T-cell (primary cell): Measurements from ENCODE around the gene CYP27B1. TPM values are rescaled to one million over a fixed set of nuclear protein-coding genes. Genes with fewer than 3 reads are reported as not detected.

Experiments used
- ATAC-seq, 4 experiments: fragments of 200-7000 bp in 3 of 4; fragments of 150-1000 bp in 1 of 4; cut with Tn5 transposase; replicated peaks in 1 of 4; 1 replicate in 3 of 4; 2 replicates in 1 of 4; pipeline ENCODE4 v1.10.0; 2021; ENCODE audit warnings: moderate library complexity in 3 of 4, mild to moderate bottlenecking in 2 of 4, moderate number of reproducible peaks in 1 of 4
- CTCF ChIA-PET, 2 donors: fragments of 300-600 bp; sonication (Branson Sonifier 250); formaldehyde crosslinking; loops; one replicate each; lab custom pipeline; 2022; ENCODE audit warnings: antibody characterized with exemption in 2 of 2; lab: Charles Lee
- POLR2A ChIA-PET, 2 donors: fragments of 300-600 bp; sonication (Branson Sonifier 250); formaldehyde crosslinking; loops; one replicate each; lab custom pipeline; 2022; ENCODE audit warnings: antibody characterized with exemption in 2 of 2; lab: Charles Lee
- DNase-seq, 35 experiments: peaks; one replicate each; pipeline versions ENCODE4 v3.0.0 to v3.0.0-alpha.2; 2013 to 2023
- H3K27ac ChIP-seq: one replicate; pipeline ENCODE4 v1.5.1; 2013; ENCODE audit warnings: low read length
- H3K27me3 ChIP-seq, 2 experiments: replicated peaks in 1 of 2; 1 replicate in 1 of 2; 2 replicates in 1 of 2; pipeline versions ENCODE4 v1.6.1 to v1.7.0; 2013; ENCODE audit warnings: low read length in 1 of 2, mixed read lengths in 1 of 2; ENCODE audit not compliant: control insufficient read depth in 2 of 2, insufficient read depth in 2 of 2; ENCODE audit errors: extremely low read depth in 1 of 2
- H3K36me3 ChIP-seq, 2 donors: 1 replicate in 1 of 2; 2 replicates in 1 of 2; pipeline versions ENCODE4 v1.6.1 to v1.7.0; 2013; ENCODE audit warnings: low read length in 1 of 2; ENCODE audit not compliant: control insufficient read depth in 2 of 2, insufficient read depth in 1 of 2; ENCODE audit errors: extremely low read depth in 1 of 2
- H3K4me1 ChIP-seq, 2 experiments: 1 replicate in 1 of 2; 2 replicates in 1 of 2; pipeline versions ENCODE4 v1.6.1 to v1.7.0; 2013; ENCODE audit warnings: low read length in 2 of 2, mixed read lengths in 1 of 2; ENCODE audit not compliant: insufficient read depth in 2 of 2, control insufficient read depth in 1 of 2; ENCODE audit errors: extremely low read depth in 1 of 2
- H3K4me3 ChIP-seq, 2 donors: 1 replicate in 1 of 2; 2 replicates in 1 of 2; pipeline versions ENCODE4 v1.5.1 to v1.7.0; 2013; ENCODE audit warnings: mild to moderate bottlenecking in 2 of 2, low read length in 1 of 2, moderate library complexity in 1 of 2; ENCODE audit not compliant: control insufficient read depth in 1 of 2; ENCODE audit errors: extremely low read depth in 1 of 2
- H3K9me3 ChIP-seq: 2 replicates; pipeline ENCODE4 v1.7.0; 2013
- H3K27ac Mint-ChIP-seq, 2 donors: one replicate each; pipeline ENCODE4 v1.8.0; 2020 to 2021; ENCODE audit warnings: mild to moderate bottlenecking in 2 of 2, mixed read lengths in 2 of 2
- H3K27me3 Mint-ChIP-seq, 2 donors: one replicate each; pipeline ENCODE4 v1.8.0; 2021 to 2022; ENCODE audit warnings: mixed read lengths in 2 of 2
- H3K36me3 Mint-ChIP-seq: one replicate; pipeline ENCODE4 v1.8.0; 2021; ENCODE audit warnings: mixed read lengths
- H3K4me1 Mint-ChIP-seq, 3 donors: one replicate each; pipeline ENCODE4 v1.8.0; 2020 to 2022; ENCODE audit warnings: mixed read lengths in 3 of 3, mild to moderate bottlenecking in 1 of 3
- H3K4me3 Mint-ChIP-seq, 3 donors: one replicate each; pipeline ENCODE4 v1.8.0; 2020 to 2022; ENCODE audit warnings: mild to moderate bottlenecking in 3 of 3, mixed read lengths in 3 of 3, moderate library complexity in 3 of 3
- H3K9me3 Mint-ChIP-seq, 3 donors: one replicate each; pipeline ENCODE4 v1.8.0; 2020 to 2022; ENCODE audit warnings: mixed read lengths in 3 of 3
- WGBS: methylation state at CpG from one replicate; pipeline ENCODE4 v1.1.5; 2013; ENCODE audit warnings: missing lambda C conversion rate; ENCODE audit not compliant: insufficient coverage; 5-methylcytosine and 5-hydroxymethylcytosine counted together
- total RNA-seq, 35 experiments: library from RNA in 6 of 35; stranded (reverse) in 6 of 35; fragments of 120-200 nt in 1 of 35; gene quantifications; one replicate each; pipeline versions ENCODE4 v1.2.1 to v1.2.4 and lab custom pipeline; 2013 to 2026

Gene CYP27B1
- total RNA-seq, 5 donors from 2014 or later (not counting 1 experiment from before 2014, with no cell fraction given) = 0.76 to 2.1 (median 1.2) TPM

DNA sequence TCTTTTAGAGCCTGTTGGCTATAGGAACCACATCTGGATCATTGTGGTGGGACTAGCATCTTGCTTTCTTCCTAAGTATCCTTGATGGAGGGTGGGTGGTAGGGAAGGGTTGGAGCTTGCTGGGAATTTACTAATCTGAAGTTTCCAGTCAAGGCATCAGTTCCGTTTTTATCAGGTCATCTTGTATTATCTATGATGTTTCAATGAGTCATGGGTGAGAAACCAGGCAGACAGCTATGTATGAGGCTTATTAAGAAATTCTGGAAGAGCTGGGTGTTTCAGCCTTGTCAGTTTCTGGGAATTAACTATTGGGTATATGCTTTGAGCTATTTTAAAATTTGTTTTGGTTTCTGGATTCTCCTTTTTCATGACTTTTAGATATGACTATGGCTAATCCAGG is 27.0 kb upstream of the CYP27B1 start:
- peaks cover 38% of the 10 kb centered on the region for H3K36me3 Mint-ChIP-seq
- no peak overlapping the region for H3K4me3 Mint-ChIP-seq
- Histone ChIP-seq H3K27ac (no peak overlapping the region), H3K4me1 (no peaks in the 10 kb centered on the region), H3K4me3 (no peak overlapping the region), H3K9me3 (no peaks in the 10 kb centered on the region), H3K27me3 (no peaks in the 10 kb centered on the region), H3K36me3 (peaks cover 3 to 69% of the 10 kb centered on the region in 2 donors)
- CTCF ChIA-PET = interaction anchor here (0.8 to 1.3 kb wide), 2 partner anchors 11 to 105 kb away, joined by 3 to 4 read pairs; partner anchors contain the start of gene TSFM (in 1 of the 2)
- H3K9me3 Mint-ChIP-seq = no peaks in the 10 kb centered on the region
- WGBS = 40% methylated on average over 1 of the region's 1 CpG
- ATAC-seq = no peak
- peaks cover 3 to 6% (median 4%) of the 10 kb centered on the region in 3 donors for H3K4me1 Mint-ChIP-seq
- POLR2A ChIA-PET = interaction anchor here in 1 of 2 donors (0.8 kb wide), 1 partner anchor 39 kb away, joined by 3 read pairs; no protein-coding TSS in a partner anchor
- H3K27me3 Mint-ChIP-seq = no peaks in the 10 kb centered on the region
- no peak for DNase-seq
- H3K27ac Mint-ChIP-seq = no peak overlapping the region

DNA sequence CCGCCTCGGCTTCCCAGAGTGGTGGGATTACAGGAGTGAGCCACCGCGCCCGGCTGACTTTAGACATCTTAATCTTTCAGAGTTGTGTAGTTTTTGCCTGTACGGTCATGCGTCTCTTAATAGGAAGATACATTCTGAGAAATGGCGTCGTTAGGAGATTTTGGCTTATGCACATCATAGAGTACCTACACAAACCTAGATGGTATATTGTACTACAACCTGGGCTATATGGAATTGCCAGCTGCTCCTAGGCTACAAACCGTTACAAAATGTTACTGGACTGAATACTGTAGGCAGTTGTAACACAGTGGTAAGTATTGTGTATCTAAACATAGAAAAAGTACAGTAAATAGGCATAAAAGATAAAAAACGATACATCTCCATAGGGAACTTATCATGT is 17.0 kb upstream of the CYP27B1 start:
- H3K9me3 Mint-ChIP-seq = no peaks in the 10 kb centered on the region
- H3K27me3 ChIP-seq = no peaks in the 10 kb centered on the region
- ChIA-PET POLR2A (interaction anchor here in 1 of 2 donors (0.6 kb wide), 1 partner anchor 27 kb away, joined by 3 read pairs; no protein-coding TSS in a partner anchor), CTCF (interaction anchor here (0.7 to 1.3 kb wide), 4 partner anchors 15 to 120 kb away, joined by 3 to 4 read pairs (median 4); no protein-coding TSS in a partner anchor)
- peak overlapping the region in 1 of 2 donors; percentile 44 for H3K27ac Mint-ChIP-seq
- peaks cover 22 to 40% of the 10 kb centered on the region in 2 experiments for H3K4me1 ChIP-seq
- WGBS = no CpG with 5 or more reads among the region's 11 CpGs
- ATAC-seq (no peak), DNase-seq (no peak)
- no peak overlapping the region for H3K4me3 ChIP-seq
- H3K4me1 Mint-ChIP-seq = peaks cover 50 to 54% (median 52%) of the 10 kb centered on the region in 3 donors
- no peak overlapping the region for H3K27ac ChIP-seq
- H3K36me3 Mint-ChIP-seq = peaks cover 23% of the 10 kb centered on the region
- no peaks in the 10 kb centered on the region for H3K9me3 ChIP-seq
- H3K36me3 ChIP-seq = peaks cover 0 to 34% of the 10 kb centered on the region in 2 donors
- H3K4me3 Mint-ChIP-seq = peak overlapping the region; percentile 62 to 100 (median 77)
- H3K27me3 Mint-ChIP-seq = no peaks in the 10 kb centered on the region

DNA sequence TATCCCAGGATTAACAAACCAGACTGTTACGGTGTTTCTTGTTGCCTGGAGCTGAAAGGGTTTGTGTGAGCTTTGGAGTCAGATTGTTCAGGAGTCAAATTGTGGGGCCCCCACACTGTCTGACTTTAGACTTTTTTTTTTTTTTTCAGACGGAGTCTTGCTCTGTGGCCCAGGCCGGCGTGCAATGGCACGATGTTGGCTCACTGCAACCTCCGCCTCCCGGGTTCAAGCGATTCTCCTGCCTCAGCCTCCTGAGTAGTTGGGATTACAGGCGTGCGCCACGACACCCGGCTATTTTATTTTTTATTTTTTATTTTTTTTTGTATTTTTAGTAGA is 16.6 kb upstream of the CYP27B1 start:
- 94% methylated on average over 8 of the region's 12 CpGs for WGBS
- Histone ChIP-seq H3K4me3 (peak overlapping the region; percentile 89 to 99), H3K36me3 (peaks cover 0 to 30% of the 10 kb centered on the region in 2 donors), H3K27me3 (no peaks in the 10 kb centered on the region), H3K9me3 (no peaks in the 10 kb centered on the region), H3K4me1 (peaks cover 22 to 43% of the 10 kb centered on the region in 2 experiments), H3K27ac (no peak overlapping the region)
- Mint-ChIP-seq H3K4me3 (peak overlapping the region; percentile 98 to 100 (median 99)), H3K27ac (peak overlapping the region; percentile 97 to 99), H3K27me3 (no peaks in the 10 kb centered on the region), H3K9me3 (no peaks in the 10 kb centered on the region), H3K36me3 (peaks cover 21% of the 10 kb centered on the region), H3K4me1 (peaks cover 50 to 55% (median 53%) of the 10 kb centered on the region in 3 donors)
- DNase-seq (no peak), ATAC-seq (no peak)
- ChIA-PET CTCF (interaction anchor here (0.7 to 2.8 kb wide), 9 partner anchors 11 to 120 kb away, joined by 3 to 14 read pairs (median 3); partner anchors contain the start of genes EEF1AKMT3 (in 2 of the 2), METTL1 (in 2 of the 2), CYP27B1 (in 1 of the 2) and OS9 (in 1 of the 2)), POLR2A (interaction anchor here (0.6 kb wide), 2 partner anchors 11 to 99 kb away, joined by 3 read pairs; partner anchors contain the start of genes EEF1AKMT3 (in 1 of the 2) and METTL1 (in 1 of the 2))

DNA sequence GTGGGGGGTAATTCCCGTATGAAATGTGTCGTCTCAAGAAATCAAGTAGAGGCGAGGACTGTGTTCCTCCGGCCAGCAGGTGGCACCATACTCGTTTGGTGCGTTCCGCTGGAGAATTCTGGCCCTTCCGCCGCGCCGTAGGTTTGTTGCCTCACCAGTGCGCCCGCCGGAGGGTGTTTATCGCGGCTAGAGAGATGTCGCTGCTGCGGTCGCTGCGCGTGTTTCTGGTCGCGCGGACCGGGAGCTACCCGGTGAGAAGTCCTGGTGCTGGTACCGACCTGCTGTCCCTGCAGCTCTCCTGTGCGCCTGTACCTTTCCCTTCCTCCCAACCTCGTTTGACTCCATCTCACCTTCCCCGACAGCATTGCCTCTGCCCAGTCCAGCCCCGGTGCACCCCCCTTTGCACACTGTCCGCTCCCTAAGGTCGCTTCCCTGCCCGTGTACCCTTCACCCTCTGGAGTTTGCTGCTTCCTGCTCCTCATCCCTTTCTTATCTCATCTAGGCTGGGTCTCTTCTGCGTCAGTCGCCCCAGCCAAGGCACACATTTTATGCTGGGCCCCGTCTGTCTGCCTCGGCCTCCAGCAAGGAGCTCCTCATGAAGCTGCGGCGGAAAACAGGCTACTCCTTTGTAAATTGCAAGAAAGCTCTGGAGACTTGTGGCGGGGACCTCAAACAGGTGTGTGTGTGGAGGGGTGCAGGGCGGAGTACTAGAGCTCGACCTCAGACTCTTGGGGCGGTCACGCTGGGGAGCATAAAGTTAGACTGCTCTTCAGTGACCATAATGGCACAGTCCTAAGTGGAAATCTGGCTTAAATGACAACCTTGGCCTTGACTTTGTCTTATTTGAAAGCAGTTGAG is 16.0 kb upstream of the CYP27B1 start, which contains the start of gene TSFM:
TSFM (plus strand) TSS at position 180 of the 858 bp plus-strand sequence; CDS start at position 195, 15 bp downstream.
- CTCF ChIA-PET = interaction anchor here (0.5 to 2.8 kb wide), 21 partner anchors 10 to 158 kb away, joined by 3 to 14 read pairs (median 4); partner anchors contain the start of genes EEF1AKMT3 (in 2 of the 2), METTL1 (in 2 of the 2), ATP23 (in 1 of the 2) and CYP27B1 (in 1 of the 2)
- H3K4me3 Mint-ChIP-seq = peak within 1 kb of the TSS; percentile 98 to 100 (median 99)
- POLR2A ChIA-PET = interaction anchor here (0.6 kb wide), 2 partner anchors 11 to 100 kb away, joined by 3 read pairs; partner anchors contain the start of genes EEF1AKMT3 (in 1 of the 2) and METTL1 (in 1 of the 2)
- Histone ChIP-seq H3K9me3 (no peaks in the 10 kb centered on the region), H3K27ac (peak within 1 kb of the TSS; percentile 75), H3K4me3 (peak within 1 kb of the TSS; percentile 89 to 99), H3K4me1 (peaks cover 22 to 46% of the 10 kb centered on the region in 2 experiments), H3K36me3 (peaks cover 0 to 30% of the 10 kb centered on the region in 2 donors), H3K27me3 (no peaks in the 10 kb centered on the region)
- no peaks in the 10 kb centered on the region for H3K27me3 Mint-ChIP-seq
- H3K27ac Mint-ChIP-seq = peak within 1 kb of the TSS; percentile 97 to 99
- WGBS = under 1% methylated on average over 38 of the region's 45 CpGs
- peaks cover 20% of the 10 kb centered on the region for H3K36me3 Mint-ChIP-seq
- H3K9me3 Mint-ChIP-seq = no peaks in the 10 kb centered on the region
- DNase-seq (peak; percentile 89 to 99 (median 96)), ATAC-seq (peak; percentile 83 to 96 (median 88))
- peaks cover 50 to 58% (median 52%) of the 10 kb centered on the region in 3 donors for H3K4me1 Mint-ChIP-seq

DNA sequence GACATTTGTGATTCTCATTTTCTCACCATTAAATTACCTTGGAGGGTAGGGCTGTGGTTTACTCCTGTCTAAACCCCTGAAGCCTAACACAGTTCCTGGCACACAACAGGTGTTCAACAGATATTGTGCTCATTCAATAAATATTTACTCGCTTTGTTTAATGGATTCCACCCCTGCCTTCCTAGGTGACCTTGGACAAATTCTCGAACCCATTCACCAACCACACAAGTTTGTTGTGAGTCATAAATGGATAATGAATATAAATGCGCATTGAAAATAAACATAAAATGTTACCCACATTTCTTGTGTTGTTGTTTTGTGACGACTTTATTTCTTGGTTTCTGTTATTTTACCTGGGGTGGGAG is 15.3 kb upstream of the CYP27B1 start:
- H3K27me3 ChIP-seq = no peaks in the 10 kb centered on the region
- Mint-ChIP-seq H3K9me3 (no peaks in the 10 kb centered on the region), H3K4me1 (peaks cover 50 to 58% (median 52%) of the 10 kb centered on the region in 3 donors), H3K36me3 (peaks cover 18% of the 10 kb centered on the region), H3K4me3 (peak overlapping the region; percentile 98 to 100 (median 99)), H3K27me3 (no peaks in the 10 kb centered on the region), H3K27ac (peak overlapping the region; percentile 97 to 99)
- DNase-seq (no peak), ATAC-seq (no peak)
- H3K27ac ChIP-seq = peak overlapping the region; percentile 75
- CTCF ChIA-PET = interaction anchor here (0.6 to 2.8 kb wide), 10 partner anchors 10 to 135 kb away, joined by 3 to 14 read pairs (median 4); partner anchors contain the start of genes CYP27B1 (in 1 of the 2), EEF1AKMT3 (in 1 of the 2) and METTL1 (in 1 of the 2)
- peaks cover 22 to 46% of the 10 kb centered on the region in 2 experiments for H3K4me1 ChIP-seq
- H3K9me3 ChIP-seq = no peaks in the 10 kb centered on the region
- peaks cover 0 to 24% of the 10 kb centered on the region in 2 donors for H3K36me3 ChIP-seq
- POLR2A ChIA-PET = interaction anchor here in 1 of 2 donors (0.6 kb wide), 1 partner anchor 138 kb away, joined by 3 read pairs; no protein-coding TSS in a partner anchor
- peak overlapping the region; percentile 89 to 99 for H3K4me3 ChIP-seq
- WGBS = 0% methylated on average over 1 of the region's 4 CpGs
